Activated B cell treated with CpG ODN at 0.5 μM for 24 hours (primary cell): ENCODE measurements around the gene FAR2. TPM values are rescaled to one million over a fixed set of nuclear protein-coding genes. Genes with fewer than 3 reads are reported as not detected.

Source experiments
- ATAC-seq: fragments of 200-7000 bp; cut with Tn5 transposase; one replicate; pipeline ENCODE4 v1.10.0; 2021; ENCODE audit warnings: low read depth, mild to moderate bottlenecking, moderate library complexity
- CTCF ChIA-PET: fragments of 350-600 bp; sonication (Branson Sonifier 250); formaldehyde crosslinking; loops from one replicate; lab custom pipeline; 2021; ENCODE audit warnings: antibody characterized with exemption; lab: Charles Lee
- POLR2A ChIA-PET: fragments of 350-600 bp; sonication (Branson Sonifier 250); formaldehyde crosslinking; loops from one replicate; lab custom pipeline; 2021; ENCODE audit warnings: antibody characterized with exemption; lab: Charles Lee
- DNase-seq: peaks from one replicate; pipeline ENCODE4 v3.0.0; 2022
- H3K27ac Mint-ChIP-seq: one replicate; pipeline ENCODE4 v1.8.0; 2020; ENCODE audit warnings: mixed read lengths
- H3K27me3 Mint-ChIP-seq: one replicate; pipeline ENCODE4 v1.8.0; 2021; ENCODE audit warnings: mixed read lengths
- H3K36me3 Mint-ChIP-seq: one replicate; pipeline ENCODE4 v1.8.0; 2021; ENCODE audit warnings: low read depth, mixed read lengths
- H3K4me1 Mint-ChIP-seq: one replicate; pipeline ENCODE4 v1.8.0; 2021; ENCODE audit warnings: mixed read lengths
- H3K4me3 Mint-ChIP-seq: one replicate; pipeline ENCODE4 v1.8.0; 2020; ENCODE audit warnings: mild to moderate bottlenecking, mixed read lengths
- H3K9me3 Mint-ChIP-seq: one replicate; pipeline ENCODE4 v1.8.0; 2020; ENCODE audit warnings: mixed read lengths
- intact Hi-C: fragments of 100-400 bp; cut with micrococcal nuclease; formaldehyde crosslinking; loops from one replicate; pipeline ENCODE4 v1.15.1; 2024
- total RNA-seq: library from RNA; stranded (reverse); gene quantifications from 2 replicates; pipeline ENCODE4 v1.2.3, GENCODE V29; 2022
- TF ChIP-seq, protein P1 (sequence below): fragments of 200-600 bp; IDR thresholded peaks from one replicate; pipeline ENCODE4 v1.8.0; 2022; ENCODE audit warnings: antibody characterized with exemption, mild to moderate bottlenecking

FAR2 gene
- total RNA-seq, 1 donor from 2014 or later, result not detected

DNA sequence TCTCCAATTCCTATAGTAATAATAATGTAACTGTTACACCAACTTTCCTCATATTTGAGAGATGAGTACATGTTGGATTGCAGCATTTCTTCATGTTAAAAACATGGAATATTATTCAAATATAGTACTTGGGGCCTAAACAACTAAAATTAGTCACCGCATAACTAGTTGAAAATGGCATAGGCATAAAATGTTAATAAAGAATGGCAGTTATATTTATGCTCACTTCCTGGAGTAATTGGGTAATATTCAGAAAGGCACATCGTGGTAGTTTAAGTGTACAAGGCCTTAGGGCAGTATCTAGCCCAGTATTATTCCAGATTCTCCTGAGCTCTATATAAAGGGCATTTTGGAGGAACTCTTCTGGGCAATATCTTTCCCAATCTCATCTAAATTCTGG is 185.9 kb downstream of the FAR2 start:
- intact Hi-C loops, result no loop called here
- CTCF ChIA-PET, result no interaction called here
- POLR2A ChIA-PET, result no interaction called here
- DNase-seq (no peak), ATAC-seq (no peak)
- H3K36me3 Mint-ChIP-seq, result peaks cover 14% of the 10 kb centered on the region
- no peaks in the 10 kb centered on the region for H3K9me3 Mint-ChIP-seq
- no peaks in the 10 kb centered on the region for H3K4me1 Mint-ChIP-seq
- no peak overlapping the region for H3K4me3 Mint-ChIP-seq
- no peaks in the 10 kb centered on the region for H3K27me3 Mint-ChIP-seq
- TF ChIP-seq, protein P1, sequence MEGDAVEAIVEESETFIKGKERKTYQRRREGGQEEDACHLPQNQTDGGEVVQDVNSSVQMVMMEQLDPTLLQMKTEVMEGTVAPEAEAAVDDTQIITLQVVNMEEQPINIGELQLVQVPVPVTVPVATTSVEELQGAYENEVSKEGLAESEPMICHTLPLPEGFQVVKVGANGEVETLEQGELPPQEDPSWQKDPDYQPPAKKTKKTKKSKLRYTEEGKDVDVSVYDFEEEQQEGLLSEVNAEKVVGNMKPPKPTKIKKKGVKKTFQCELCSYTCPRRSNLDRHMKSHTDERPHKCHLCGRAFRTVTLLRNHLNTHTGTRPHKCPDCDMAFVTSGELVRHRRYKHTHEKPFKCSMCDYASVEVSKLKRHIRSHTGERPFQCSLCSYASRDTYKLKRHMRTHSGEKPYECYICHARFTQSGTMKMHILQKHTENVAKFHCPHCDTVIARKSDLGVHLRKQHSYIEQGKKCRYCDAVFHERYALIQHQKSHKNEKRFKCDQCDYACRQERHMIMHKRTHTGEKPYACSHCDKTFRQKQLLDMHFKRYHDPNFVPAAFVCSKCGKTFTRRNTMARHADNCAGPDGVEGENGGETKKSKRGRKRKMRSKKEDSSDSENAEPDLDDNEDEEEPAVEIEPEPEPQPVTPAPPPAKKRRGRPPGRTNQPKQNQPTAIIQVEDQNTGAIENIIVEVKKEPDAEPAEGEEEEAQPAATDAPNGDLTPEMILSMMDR, result no peak
- no peak overlapping the region for H3K27ac Mint-ChIP-seq

DNA sequence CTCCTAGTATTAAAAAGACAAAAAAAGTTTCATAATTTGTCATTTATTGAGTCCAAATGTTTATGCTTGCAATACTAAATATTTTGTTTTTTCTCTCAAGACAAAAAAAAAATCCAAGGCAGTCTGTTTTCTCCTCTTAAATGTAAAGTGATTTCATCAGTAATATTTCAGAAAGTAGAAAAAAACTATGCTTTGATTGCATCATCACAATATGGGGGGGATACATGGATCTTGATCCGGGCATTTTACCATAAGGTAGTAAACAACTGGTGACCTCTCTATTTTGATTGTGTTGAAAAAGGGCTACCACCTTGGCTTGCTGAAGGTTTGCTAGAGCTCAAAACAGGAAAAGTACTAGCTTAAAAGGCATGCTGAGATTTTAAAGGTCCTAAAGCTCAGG is 188.2 kb downstream of the FAR2 start:
- no peaks in the 10 kb centered on the region for H3K4me1 Mint-ChIP-seq

DNA sequence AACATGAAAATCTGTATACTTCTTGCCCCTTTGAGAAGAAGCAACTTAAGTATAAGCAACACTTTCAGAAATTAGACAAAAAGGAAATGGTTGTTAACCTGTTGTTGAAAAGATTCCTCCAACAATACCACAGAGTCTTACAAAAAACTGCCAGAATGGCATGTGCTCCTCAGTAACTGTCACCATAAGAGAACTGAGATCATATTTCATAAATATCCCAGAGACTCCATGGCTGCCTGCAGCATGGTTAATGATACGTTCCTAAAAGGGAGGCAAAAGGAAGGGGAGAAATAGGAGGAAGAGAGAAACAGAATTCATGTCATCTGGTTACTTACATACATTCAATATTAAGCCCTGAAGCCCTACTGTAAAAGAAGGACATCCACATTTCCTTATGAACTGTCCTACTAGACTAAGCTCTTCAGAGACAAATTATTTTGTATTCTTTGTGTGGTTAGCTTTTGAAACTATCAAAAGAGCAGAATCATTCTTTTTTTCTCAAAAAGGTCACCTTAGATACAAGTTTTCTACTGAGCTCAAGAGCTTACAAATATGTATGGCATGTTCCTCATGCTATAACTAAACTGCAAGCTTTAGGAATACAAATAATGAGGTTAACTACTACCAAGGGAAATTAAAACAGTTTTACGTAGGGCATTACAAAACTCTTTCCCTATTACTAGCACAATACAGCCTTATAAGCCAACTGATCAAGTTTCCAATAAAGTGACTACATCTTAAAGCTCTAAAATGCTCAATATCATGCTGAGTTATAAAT is 194.1 kb downstream of the FAR2 start:
- Mint-ChIP-seq H3K36me3 (peaks cover 70% of the 10 kb centered on the region), H3K9me3 (no peaks in the 10 kb centered on the region), H3K4me1 (no peaks in the 10 kb centered on the region), H3K4me3 (no peak overlapping the region), H3K27me3 (no peaks in the 10 kb centered on the region), H3K27ac (no peak overlapping the region)
- ChIA-PET CTCF (no interaction called here), POLR2A (no interaction called here)
- intact Hi-C loops, result no loop called here
- DNase-seq, result no peak
- no peak for ATAC-seq
- TF ChIP-seq, protein P1, result no peak

More for the DNA sequence above, 188.2 kb downstream of the FAR2 start:
- intact Hi-C loops, result no loop called here
- DNase-seq, result no peak
- no peaks in the 10 kb centered on the region for H3K9me3 Mint-ChIP-seq
- ChIA-PET CTCF (no interaction called here), POLR2A (no interaction called here)
- no peak for ATAC-seq
- H3K36me3 Mint-ChIP-seq, result peaks cover 33% of the 10 kb centered on the region
- no peak overlapping the region for H3K27ac Mint-ChIP-seq
- H3K4me3 Mint-ChIP-seq, result no peak overlapping the region
- H3K27me3 Mint-ChIP-seq, result no peaks in the 10 kb centered on the region
- TF ChIP-seq, protein P1, result no peak

DNA sequence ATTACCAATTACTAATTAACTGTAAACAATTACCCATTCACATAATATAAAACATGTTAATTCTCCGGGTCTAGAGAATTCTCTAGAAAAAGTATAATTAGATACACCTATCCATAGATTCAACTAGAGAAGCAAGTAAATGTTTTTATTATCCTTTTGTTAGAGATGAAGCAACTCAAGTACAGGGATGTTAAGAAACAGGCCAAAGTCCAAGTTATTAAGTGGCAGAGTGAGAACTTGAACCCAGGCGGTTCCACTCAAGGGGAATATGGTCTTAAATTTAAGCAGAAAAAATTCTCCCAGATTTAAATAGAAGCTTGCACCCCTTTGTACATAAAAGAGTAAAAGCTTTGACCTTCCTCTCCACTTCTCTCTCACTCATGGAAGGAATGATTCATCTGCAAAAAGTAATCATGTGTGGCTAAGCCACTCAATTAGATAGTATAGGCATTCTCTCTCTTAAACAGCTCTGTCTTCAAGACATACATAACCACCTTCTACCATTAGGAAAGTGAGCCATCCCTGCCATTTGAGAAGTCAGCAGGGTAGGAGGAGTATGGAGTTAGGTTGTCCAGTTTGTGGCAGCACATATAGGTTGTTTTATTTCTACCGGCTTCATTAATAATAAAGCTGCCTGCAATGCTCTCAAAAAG is 197.8 kb downstream of the FAR2 start:
- Mint-ChIP-seq H3K36me3 (peaks cover 68% of the 10 kb centered on the region), H3K4me3 (no peak overlapping the region), H3K27me3 (no peaks in the 10 kb centered on the region), H3K4me1 (no peaks in the 10 kb centered on the region), H3K27ac (no peak overlapping the region), H3K9me3 (no peaks in the 10 kb centered on the region)
- CTCF ChIA-PET, result no interaction called here
- TF ChIP-seq, protein P1, result no peak
- ATAC-seq (no peak), DNase-seq (no peak)
- intact Hi-C loops, result no loop called here
- POLR2A ChIA-PET, result no interaction called here

DNA sequence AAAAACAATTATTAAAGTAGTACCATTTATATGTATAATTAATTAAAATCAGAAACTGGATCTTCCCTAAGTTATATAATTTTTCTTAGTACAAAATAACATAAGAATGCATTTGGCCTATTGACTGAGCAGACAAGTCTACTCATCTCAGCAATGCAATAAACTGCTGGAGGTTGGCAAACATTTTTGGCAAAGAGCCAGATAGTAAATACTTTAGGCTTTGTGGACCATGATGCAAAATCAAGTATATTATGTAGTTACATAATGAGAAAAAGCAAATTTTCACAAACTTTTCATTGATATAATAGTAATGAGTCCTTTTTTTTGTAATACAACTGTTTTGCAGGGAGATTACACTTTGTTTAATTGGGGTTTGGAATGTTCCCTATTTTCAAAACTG is 201.0 kb downstream of the FAR2 start:
- DNase-seq (no peak), ATAC-seq (no peak)
- no peaks in the 10 kb centered on the region for H3K27me3 Mint-ChIP-seq
- TF ChIP-seq, protein P1, result no peak
- no peaks in the 10 kb centered on the region for H3K9me3 Mint-ChIP-seq
- no peaks in the 10 kb centered on the region for H3K4me1 Mint-ChIP-seq
- no peak overlapping the region for H3K27ac Mint-ChIP-seq
- H3K4me3 Mint-ChIP-seq, result no peak overlapping the region
- CTCF ChIA-PET, result no interaction called here
- peaks cover 60% of the 10 kb centered on the region for H3K36me3 Mint-ChIP-seq
- POLR2A ChIA-PET, result no interaction called here
- intact Hi-C loops, result no loop called here
